ENCODE measurements around the gene DDX42. TPM values are rescaled to one million over a fixed set of nuclear protein-coding genes. Genes with fewer than 3 reads are reported as not detected.

Gene DDX42
- total RNA-seq, 1 experiment from 2014 or later: 184 TPM

GRCh38 chr17:63823659-63824331 lies 49.8 kb downstream of the DDX42 start:
- Mint-ChIP-seq H3K4me3 (peak overlapping the region in 1 of 2 experiments; percentile 36; a peak in 3 of 5 replicates), H3K36me3 (ENCODE audit: insufficient read depth in 1 of 3, low read depth in 3 of 3) (peaks cover 58 to 96% (median 77%) of the 10 kb centered on the region in 3 experiments), H3K9me3 (no peaks in the 10 kb centered on the region; a peak in 1 of 5 replicates), H3K4me1 (peaks cover 12 to 16% of the 10 kb centered on the region in 2 experiments), H3K27me3 (ENCODE audit: low read depth) (no peaks in the 10 kb centered on the region; the same call in 1 of the 2 replicates), H3K27ac (peak overlapping the region in 2 of 3 experiments; percentile 41 to 90; a peak in 3 of 7 replicates)
- Histone ChIP-seq H3K18ac (ENCODE audit: insufficient read length, low read depth, low read length) (no peak overlapping the region), H2BK20ac (ENCODE audit: low read depth, low read length, poor library complexity, severe bottlenecking) (no peak overlapping the region), H2BK5ac (ENCODE audit: insufficient read length, low read length) (no peak overlapping the region), H3K27ac (ENCODE audit: insufficient read length, low read depth, low read length) (no peak overlapping the region), H3K4me2 (ENCODE audit: insufficient read depth, insufficient read length, low read length) (no peak overlapping the region), H3T11ph (ENCODE audit: low read length) (no peak overlapping the region), H2AK5ac (ENCODE audit: insufficient read length, low read length) (no peak overlapping the region), H3K23ac (ENCODE audit: insufficient read length, low read depth, low read length) (no peak overlapping the region), H3K9me3 (ENCODE audit: control insufficient read depth, low read depth, low read length) (no peaks in the 10 kb centered on the region), H3K4me1 (ENCODE audit: insufficient read depth, low read length) (no peaks in the 10 kb centered on the region), H4K20me1 (ENCODE audit: control insufficient read depth, insufficient read depth, insufficient read length) (no peaks in the 10 kb centered on the region), H3K27me3 (ENCODE audit: insufficient read depth, low read length) (no peaks in the 10 kb centered on the region), H3K56ac (ENCODE audit: insufficient read length, low read depth, low read length) (no peak overlapping the region), H3K4ac (ENCODE audit: low read depth, low read length) (no peak overlapping the region), H4K8ac (replicated peaks; ENCODE audit: insufficient read length, low read depth, low read length) (no peak overlapping the region), H4K5ac (ENCODE audit: insufficient read length, low read depth, low read length) (no peak overlapping the region), H4K91ac (ENCODE audit: insufficient read length, low read depth, low read length) (no peak overlapping the region), H3K23me2 (ENCODE audit: insufficient read length, low read depth, low read length, poor library complexity, severe bottlenecking) (peaks cover 6% of the 10 kb centered on the region), H2AFZ (ENCODE audit: low read length) (no peak overlapping the region), H3K14ac (ENCODE audit: insufficient read depth, low read length) (no peak overlapping the region), H2BK12ac (ENCODE audit: insufficient read length, low read depth, low read length) (no peak overlapping the region), H2BK120ac (ENCODE audit: low read depth, low read length, poor library complexity, severe bottlenecking) (no peak overlapping the region), H3K79me2 (ENCODE audit: insufficient read depth, low read length) (peaks cover 8% of the 10 kb centered on the region; the same call in 1 of the 2 replicates), H3K79me1 (ENCODE audit: insufficient read depth, low read depth, low read length, poor library complexity, severe bottlenecking) (peaks cover 3% of the 10 kb centered on the region), H3K9ac (ENCODE audit: extremely low read depth, insufficient read length, low read length) (no peak overlapping the region), H2BK15ac (ENCODE audit: low read depth, low read length) (no peak overlapping the region)
- DNase-seq: no peak
- no CpG with 5 or more reads among the region's 13 CpGs for WGBS (ENCODE audit: extremely low coverage, insufficient read length, low lambda C conversion rate)
- no peak for TF ChIP-seq CTCF (conservative IDR thresholded peaks at IDR 0.05)
